ENCODE measurements around the gene TMEM259.
"Not testable (repeated sequence)": the region's sequence is repeated elsewhere in the genome, so short reads cannot be mapped to it uniquely, and the experiment has no call there.

TMEM259 gene

GRCh38 chr19:1040476-1041271, 19.8 kb upstream of the TMEM259 start:
- DNase-seq (ENCODE audit: low read depth in 2 of 2) = peak; percentile 78 to 87

GRCh38 chr19:1039646-1040475, 18.9 kb upstream of the TMEM259 start, which contains the start of gene ABCA7:
Gene ABCA7, plus strand, starts transcription at chr19:1040107. Its CDS starts 1,255 bp downstream, at chr19:1041362.
- peak; percentile 97 to 98 for DNase-seq (ENCODE audit: low read depth in 2 of 2)

GRCh38 chr19:1038978-1039645, 18.2 kb upstream of the TMEM259 start:
- DNase-seq (ENCODE audit: low read depth in 2 of 2) = no peak

- no peak for DNase-seq (ENCODE audit: low read depth in 2 of 2)
Measured at GRCh38 chr19:1037621-1038064, 16.7 kb upstream of the TMEM259 start.

- DNase-seq (ENCODE audit: low read depth in 2 of 2) = no peak
Measured at GRCh38 chr19:1035998-1036621, 15.2 kb upstream of the TMEM259 start.

GRCh38 chr19:1032264-1032867, 11.4 kb upstream of the TMEM259 start:
- DNase-seq (ENCODE audit: low read depth in 2 of 2) = no peak

- DNase-seq (ENCODE audit: low read depth in 2 of 2) = peak in 1 of 2 donors; percentile 25
Measured at GRCh38 chr19:1028062-1028926, 7.4 kb upstream of the TMEM259 start.

GRCh38 chr19:1027650-1028061, 6.7 kb upstream of the TMEM259 start:
- no peak for DNase-seq (ENCODE audit: low read depth in 2 of 2)

GRCh38 chr19:1026783-1027649, 6.1 kb upstream of the TMEM259 start:
- DNase-seq (ENCODE audit: low read depth in 2 of 2) = no peak

GRCh38 chr19:1025960-1026782, 5.2 kb upstream of the TMEM259 start, which contains the start of gene CNN2:
Gene CNN2, plus strand, starts transcription at chr19:1026608. Its CDS starts 54 bp downstream, at chr19:1026662.
- peak in 1 of 2 donors; percentile 42 for DNase-seq (ENCODE audit: low read depth in 2 of 2)

- DNase-seq (ENCODE audit: low read depth in 2 of 2) = not testable (repeated sequence)
Measured at GRCh38 chr19:1025080-1025479, 4.2 kb upstream of the TMEM259 start.

GRCh38 chr19:1023883-1024188, 2.9 kb upstream of the TMEM259 start:
- not testable (repeated sequence) for DNase-seq (ENCODE audit: low read depth in 2 of 2)

GRCh38 chr19:1019980-1020867, 699 bp downstream of the TMEM259 start:
- no peak for DNase-seq (ENCODE audit: low read depth in 2 of 2)

- no peak for DNase-seq (ENCODE audit: low read depth in 2 of 2)
Measured at GRCh38 chr19:1019616-1019961, 1.3 kb downstream of the TMEM259 start.

GRCh38 chr19:1018932-1019615, 1.8 kb downstream of the TMEM259 start:
- no peak for DNase-seq (ENCODE audit: low read depth in 2 of 2)

- DNase-seq (ENCODE audit: low read depth in 2 of 2) = no peak
Measured at GRCh38 chr19:1018393-1018792, 2.5 kb downstream of the TMEM259 start.

GRCh38 chr19:1017906-1018305, 3.0 kb downstream of the TMEM259 start:
- no peak for DNase-seq (ENCODE audit: low read depth in 2 of 2)

All from activated CD8-positive, alpha-beta memory T cell treated with anti-CD3 and anti-CD28 coated beads for 4 hours (primary cell).